ENCODE results near the gene PPIP5K1.
"Not testable (repeated sequence)": the region's sequence is repeated elsewhere in the genome, so short reads cannot be mapped to it uniquely, and the experiment has no call there.

The PPIP5K1 gene

DNA sequence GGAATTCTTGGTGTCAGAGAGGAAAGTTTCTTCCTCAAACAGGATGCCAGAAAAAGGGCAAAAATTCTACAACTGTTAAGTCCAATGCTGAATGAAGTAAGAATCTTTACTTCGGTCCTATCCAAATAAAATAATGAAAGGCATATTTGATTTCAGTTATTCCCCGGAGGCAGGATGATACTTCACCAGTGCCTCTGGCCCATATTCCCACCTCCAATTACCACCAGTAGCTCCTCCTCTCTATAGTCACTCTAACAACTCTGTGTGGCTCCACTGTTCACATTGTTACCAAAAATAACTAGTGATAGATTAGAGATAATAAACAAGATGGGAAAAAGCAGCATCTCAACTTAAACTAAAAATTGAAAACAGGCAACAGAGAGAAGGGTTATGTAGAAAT is 51.9 kb downstream of the PPIP5K1 start:
- TF ChIP-seq ZFX (IDR thresholded peaks at IDR 0.05): no peak
- TF ChIP-seq, protein P1, sequence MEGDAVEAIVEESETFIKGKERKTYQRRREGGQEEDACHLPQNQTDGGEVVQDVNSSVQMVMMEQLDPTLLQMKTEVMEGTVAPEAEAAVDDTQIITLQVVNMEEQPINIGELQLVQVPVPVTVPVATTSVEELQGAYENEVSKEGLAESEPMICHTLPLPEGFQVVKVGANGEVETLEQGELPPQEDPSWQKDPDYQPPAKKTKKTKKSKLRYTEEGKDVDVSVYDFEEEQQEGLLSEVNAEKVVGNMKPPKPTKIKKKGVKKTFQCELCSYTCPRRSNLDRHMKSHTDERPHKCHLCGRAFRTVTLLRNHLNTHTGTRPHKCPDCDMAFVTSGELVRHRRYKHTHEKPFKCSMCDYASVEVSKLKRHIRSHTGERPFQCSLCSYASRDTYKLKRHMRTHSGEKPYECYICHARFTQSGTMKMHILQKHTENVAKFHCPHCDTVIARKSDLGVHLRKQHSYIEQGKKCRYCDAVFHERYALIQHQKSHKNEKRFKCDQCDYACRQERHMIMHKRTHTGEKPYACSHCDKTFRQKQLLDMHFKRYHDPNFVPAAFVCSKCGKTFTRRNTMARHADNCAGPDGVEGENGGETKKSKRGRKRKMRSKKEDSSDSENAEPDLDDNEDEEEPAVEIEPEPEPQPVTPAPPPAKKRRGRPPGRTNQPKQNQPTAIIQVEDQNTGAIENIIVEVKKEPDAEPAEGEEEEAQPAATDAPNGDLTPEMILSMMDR (conservative IDR thresholded peaks at IDR 0.05): no peak

DNA sequence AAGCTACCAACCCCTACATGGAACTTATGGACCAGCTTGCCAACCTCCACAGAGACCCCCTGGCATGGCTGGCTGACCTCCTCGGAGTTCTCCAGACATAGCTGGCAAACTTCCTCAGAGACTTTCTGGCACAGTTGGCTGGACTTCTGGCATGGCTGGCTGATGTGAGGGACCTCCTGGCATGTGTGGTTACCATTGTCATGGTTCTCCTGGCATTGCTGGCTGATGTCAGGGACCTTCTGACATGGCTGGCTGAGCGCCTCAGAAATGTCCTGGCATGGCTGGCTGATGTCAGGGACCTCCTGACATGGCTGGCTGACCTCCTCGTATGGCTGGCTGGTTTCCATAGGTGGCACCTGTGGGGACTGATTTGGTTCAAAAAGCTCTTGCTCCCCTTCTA is 55.1 kb downstream of the PPIP5K1 start:
- no peak overlapping the region for H3K27ac ChIP-seq
- no peak for TF ChIP-seq ZFX (IDR thresholded peaks at IDR 0.05)
- TF ChIP-seq, protein P1 (conservative IDR thresholded peaks at IDR 0.05): no peak

More for the DNA sequence above, 51.9 kb downstream of the PPIP5K1 start:
- H3K27ac ChIP-seq: no peak overlapping the region

DNA sequence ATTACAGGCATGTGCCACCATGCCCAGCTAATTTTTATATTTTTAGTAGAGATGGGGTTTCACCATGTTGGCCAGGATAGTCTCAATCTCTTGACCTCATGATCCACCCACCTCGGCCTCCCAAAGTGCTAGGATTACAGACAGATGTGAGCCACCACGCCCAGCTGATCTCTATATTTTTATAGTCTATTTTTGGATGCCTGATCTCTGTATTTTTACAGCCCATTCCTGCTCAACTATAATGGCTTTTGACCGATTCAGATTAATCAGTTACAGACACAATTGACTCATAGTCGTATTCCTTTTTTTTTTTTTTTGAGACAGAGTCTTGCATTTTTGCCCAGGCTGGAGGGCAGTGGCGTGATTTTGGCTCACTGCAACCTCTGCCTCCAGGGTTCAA is 57.2 kb downstream of the PPIP5K1 start:
- not testable (repeated sequence) for H3K27ac ChIP-seq

DNA sequence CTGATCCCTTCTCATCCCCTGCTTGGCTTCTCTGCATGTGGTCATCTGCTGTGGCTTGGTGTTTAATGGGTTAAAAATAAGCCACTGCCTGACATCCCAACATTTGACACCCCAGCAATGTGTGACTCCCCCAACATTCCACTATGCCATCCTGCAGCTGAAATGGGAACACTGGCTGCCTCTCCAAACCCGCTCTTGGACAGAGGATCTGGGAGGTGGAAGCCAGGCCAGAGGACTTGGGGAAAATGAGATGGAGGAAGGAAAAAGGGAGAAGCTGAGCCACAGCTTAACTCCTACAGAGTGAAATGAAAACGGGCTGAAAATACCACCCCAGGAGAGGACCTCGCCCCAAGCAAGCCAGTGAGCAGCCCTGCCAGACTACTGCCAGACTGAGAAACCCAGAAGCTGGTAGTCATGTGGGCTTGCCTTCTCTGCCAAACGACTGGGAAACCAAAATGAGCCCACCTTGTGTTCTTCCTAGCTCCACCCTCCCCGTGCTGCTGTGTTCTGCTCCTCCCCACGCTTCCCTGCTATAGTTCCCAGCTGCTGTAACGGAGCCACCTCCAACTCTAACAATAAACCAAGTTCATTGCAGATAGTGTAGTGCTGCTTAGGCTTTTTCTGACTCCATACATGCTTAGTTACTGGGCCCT is 58.9 kb downstream of the PPIP5K1 start:
- no peak for TF ChIP-seq ZFX (IDR thresholded peaks at IDR 0.05)
- TF ChIP-seq, protein P1 (conservative IDR thresholded peaks at IDR 0.05): no peak
- H3K27ac ChIP-seq: no peak overlapping the region

DNA sequence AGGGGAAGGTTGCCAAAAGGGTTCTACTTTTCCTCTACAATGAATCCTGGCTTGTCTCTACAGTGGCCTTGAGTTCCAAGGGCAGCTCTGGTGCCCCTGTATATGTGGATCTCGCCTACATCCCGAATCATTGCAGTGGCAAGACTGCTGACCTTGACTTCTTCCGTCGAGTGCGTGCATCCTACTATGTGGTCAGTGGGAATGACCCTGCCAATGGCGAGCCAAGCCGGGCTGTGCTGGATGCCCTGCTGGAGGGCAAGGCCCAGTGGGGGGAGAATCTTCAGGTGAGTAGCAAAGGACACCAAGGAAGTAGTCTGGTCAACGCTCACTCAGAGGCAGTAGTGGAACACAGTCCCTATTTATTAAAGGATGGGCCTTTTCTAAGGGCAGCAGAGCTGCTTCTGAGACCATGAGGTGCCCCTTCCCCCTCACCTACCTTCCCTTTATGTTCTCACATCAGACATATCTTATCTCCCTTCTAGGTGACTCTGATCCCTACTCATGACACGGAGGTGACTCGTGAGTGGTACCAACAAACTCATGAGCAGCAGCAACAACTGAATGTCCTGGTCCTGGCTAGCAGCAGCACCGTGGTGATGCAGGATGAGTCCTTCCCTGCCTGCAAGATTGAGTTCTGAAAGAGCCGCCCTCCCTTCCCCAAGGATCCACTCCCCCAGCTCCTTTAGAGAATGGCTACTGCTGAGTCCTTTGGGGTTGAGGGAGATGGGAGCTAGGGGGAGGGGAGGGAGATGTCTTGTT is 60.2 kb downstream of the PPIP5K1 start:
- H3K27ac ChIP-seq: no peak overlapping the region
- TF ChIP-seq, protein P1 (conservative IDR thresholded peaks at IDR 0.05): no peak
- no peak for TF ChIP-seq ZFX (IDR thresholded peaks at IDR 0.05)

DNA sequence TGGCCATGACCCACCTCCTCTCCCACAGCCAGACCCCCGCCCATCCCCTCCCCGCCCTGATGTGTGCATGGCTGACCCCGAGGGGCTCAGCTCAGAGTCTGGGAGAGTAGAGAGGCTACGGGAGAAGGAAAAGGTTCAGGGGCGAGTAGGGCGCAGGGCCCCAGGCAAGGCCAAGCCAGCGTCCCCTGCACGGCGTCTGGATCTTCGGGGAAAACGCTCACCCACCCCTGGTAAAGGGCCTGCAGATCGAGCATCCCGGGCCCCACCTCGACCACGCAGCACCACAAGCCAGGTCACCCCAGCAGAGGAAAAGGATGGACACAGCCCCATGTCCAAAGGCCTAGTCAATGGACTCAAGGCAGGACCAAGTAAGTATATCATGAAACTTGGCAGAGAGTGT is 60.9 kb downstream of the PPIP5K1 start:
- TF ChIP-seq ZFX (IDR thresholded peaks at IDR 0.05): no peak
- TF ChIP-seq, protein P1 (conservative IDR thresholded peaks at IDR 0.05): no peak
- no peak overlapping the region for H3K27ac ChIP-seq

DNA sequence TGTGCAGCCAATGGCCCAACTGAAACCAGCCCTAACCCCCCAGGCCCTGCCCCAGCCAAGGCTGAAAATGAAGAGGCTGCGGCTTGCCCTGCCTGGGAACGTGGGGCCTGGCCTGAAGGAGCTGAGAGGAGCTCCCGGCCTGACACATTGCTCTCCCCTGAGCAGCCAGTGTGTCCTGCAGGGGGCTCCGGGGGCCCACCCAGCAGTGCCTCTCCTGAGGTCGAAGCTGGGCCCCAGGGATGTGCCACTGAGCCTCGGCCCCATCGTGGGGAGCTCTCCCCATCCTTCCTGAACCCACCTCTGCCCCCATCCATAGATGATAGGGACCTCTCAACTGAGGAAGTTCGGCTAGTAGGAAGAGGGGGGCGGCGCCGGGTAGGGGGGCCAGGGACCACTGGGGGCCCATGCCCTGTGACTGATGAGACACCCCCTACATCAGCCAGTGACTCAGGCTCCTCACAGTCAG is 61.4 kb downstream of the PPIP5K1 start:
- H3K27ac ChIP-seq: no peak overlapping the region
- TF ChIP-seq ZFX (IDR thresholded peaks at IDR 0.05): no peak
- TF ChIP-seq, protein P1 (conservative IDR thresholded peaks at IDR 0.05): no peak
